ENCODE data around the gene STUM. TPM values are rescaled to one million over a fixed set of nuclear protein-coding genes. Genes with fewer than 3 reads are reported as not detected.
A peak's percentile ranks its signal among the peaks of the same experiment; 100 is the strongest.

Gene STUM
- total and polyA plus RNA-seq, 2 of the 8 experiments (the other 6 are each of a cell fraction or from before 2014, with no cell fraction given) = 0.76 to 1.2 TPM

- no peak for TF ChIP-seq CHD7 (IDR thresholded peaks at IDR 0.05; ENCODE audit: insufficient replicate concordance, low read length)
- peak; percentile 22; the same call in 1 of the 2 replicates for TF ChIP-seq TEAD4 (IDR thresholded peaks at IDR 0.05; ENCODE audit: low read depth, low read length)
- TF ChIP-seq SRF (IDR thresholded peaks at IDR 0.05; ENCODE audit: low read depth, low read length) = peak; percentile 41; the same call in 1 of the 2 replicates
- TF ChIP-seq MAFK (IDR thresholded peaks at IDR 0.05; ENCODE audit: low read depth, low read length) = no peak
- no peak for TF ChIP-seq NRF1 (IDR thresholded peaks at IDR 0.05; ENCODE audit: low read depth, low read length)
- TF ChIP-seq RBBP5 (IDR thresholded peaks at IDR 0.05; ENCODE audit: borderline replicate concordance, low read depth, low read length) = no peak
- TF ChIP-seq SIN3A (conservative IDR thresholded peaks at IDR 0.05 in 1 of 2, IDR thresholded peaks at IDR 0.05 in 1 of 2; ENCODE audit: low read depth in 1 of 2, low read length in 2 of 2) = no peak
Measured at GRCh38 chr1:226635456-226635941, 86.9 kb downstream of the STUM start (continued).

All from H1 (cell line).